Measurements from ENCODE around the gene DCDC1.

DCDC1 gene

DNA sequence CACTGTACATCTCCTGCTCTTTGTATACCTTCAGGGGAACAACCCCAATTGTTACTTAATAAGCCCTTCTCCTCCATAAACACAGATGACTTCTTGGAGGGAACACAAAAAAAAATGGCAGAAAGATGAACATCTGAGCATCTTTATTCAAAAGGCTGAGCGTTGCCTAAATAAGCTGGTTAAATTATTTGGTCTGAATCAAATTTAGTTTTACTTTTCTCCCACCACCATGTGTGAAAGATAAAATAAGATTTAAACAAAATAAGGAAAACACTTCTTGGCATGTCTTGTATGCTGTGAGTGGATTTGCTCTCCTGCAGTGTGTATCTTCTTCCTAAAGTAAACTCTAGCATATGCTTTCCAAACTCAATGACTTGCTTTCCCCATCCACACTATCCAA is 137.9 kb downstream of the DCDC1 start:
- peaks cover 5% of the 10 kb centered on the region for H3K27me3 Mint-ChIP-seq
- no peak overlapping the region for H3K4me3 Mint-ChIP-seq
- no peaks in the 10 kb centered on the region for H3K4me1 Mint-ChIP-seq (ENCODE audit: low read depth)
- peaks cover 5% of the 10 kb centered on the region for H3K9me3 Mint-ChIP-seq
- H3K36me3 Mint-ChIP-seq (ENCODE audit: low read depth), result no peaks in the 10 kb centered on the region
- H3K27ac Mint-ChIP-seq, result no peak overlapping the region

DNA sequence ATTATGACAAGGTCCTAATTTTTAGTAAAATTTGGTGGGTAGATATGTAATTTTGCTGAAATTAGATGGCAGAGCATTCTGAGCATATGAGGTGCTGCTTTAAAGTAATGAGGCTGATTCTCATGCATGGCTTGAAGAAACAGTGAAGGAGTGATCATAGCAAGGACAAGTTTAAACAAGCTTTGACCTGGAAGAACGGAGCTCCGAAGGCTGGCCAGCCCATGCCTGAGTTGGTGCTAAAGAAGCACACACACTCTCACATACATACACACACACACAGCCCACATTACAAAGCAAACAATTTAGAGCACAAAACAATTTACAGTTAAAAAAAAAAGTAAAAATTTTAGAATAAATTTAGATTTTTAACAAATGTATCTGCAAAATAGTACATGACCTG is 150.7 kb downstream of the DCDC1 start:
- no peaks in the 10 kb centered on the region for H3K36me3 Mint-ChIP-seq (ENCODE audit: low read depth)
- no peaks in the 10 kb centered on the region for H3K9me3 Mint-ChIP-seq
- peaks cover 13% of the 10 kb centered on the region for H3K27me3 Mint-ChIP-seq
- no peak overlapping the region for H3K4me3 Mint-ChIP-seq
- H3K27ac Mint-ChIP-seq, result no peak overlapping the region
- no peaks in the 10 kb centered on the region for H3K4me1 Mint-ChIP-seq (ENCODE audit: low read depth)

DNA sequence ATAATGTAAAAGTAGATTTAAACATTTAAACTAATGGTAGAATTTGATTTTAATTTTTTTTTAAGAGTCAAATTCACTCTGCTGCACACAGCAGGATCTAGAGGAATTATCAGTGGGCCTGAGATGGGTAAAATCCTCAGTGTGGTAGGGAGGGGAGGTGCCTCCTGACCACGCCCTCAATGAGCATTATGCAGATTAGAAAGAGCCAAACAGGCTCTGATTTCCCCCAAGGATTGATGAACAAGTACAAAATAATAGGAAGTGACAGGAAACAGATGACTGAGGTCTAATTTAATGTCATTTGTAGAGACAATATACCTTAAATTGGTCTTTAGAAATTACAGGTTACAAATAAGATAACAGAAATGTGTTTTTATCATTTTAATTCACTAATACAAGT is 155.2 kb downstream of the DCDC1 start:
- Mint-ChIP-seq H3K27me3 (peaks cover 4% of the 10 kb centered on the region), H3K9me3 (no peaks in the 10 kb centered on the region), H3K4me3 (no peak overlapping the region), H3K4me1 (ENCODE audit: low read depth) (no peaks in the 10 kb centered on the region), H3K27ac (no peak overlapping the region), H3K36me3 (ENCODE audit: low read depth) (no peaks in the 10 kb centered on the region)

DNA sequence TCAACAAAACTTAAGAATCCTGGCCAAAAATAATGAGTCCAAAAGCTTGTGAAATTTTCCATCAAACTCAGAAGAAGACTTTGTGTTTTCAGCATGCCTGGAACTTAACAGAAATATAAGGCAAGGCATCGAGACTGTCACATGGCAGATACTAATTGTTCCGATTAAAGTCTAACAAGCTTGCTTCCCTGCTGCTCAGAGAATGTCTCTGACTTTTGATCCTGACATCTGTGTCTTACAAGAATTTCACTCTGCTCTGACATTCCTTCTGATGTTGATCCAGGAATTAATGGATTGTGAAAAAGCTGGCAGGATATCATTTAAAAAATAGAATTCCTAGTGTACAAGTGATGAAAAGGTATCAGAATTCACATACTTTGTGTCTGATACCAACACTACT is 170.2 kb downstream of the DCDC1 start:
- H3K9me3 Mint-ChIP-seq, result peaks cover 4% of the 10 kb centered on the region
- H3K4me1 Mint-ChIP-seq (ENCODE audit: low read depth), result no peaks in the 10 kb centered on the region
- H3K4me3 Mint-ChIP-seq, result no peak overlapping the region
- peaks cover 10% of the 10 kb centered on the region for H3K27me3 Mint-ChIP-seq
- H3K27ac Mint-ChIP-seq, result no peak overlapping the region
- H3K36me3 Mint-ChIP-seq (ENCODE audit: low read depth), result no peaks in the 10 kb centered on the region

DNA sequence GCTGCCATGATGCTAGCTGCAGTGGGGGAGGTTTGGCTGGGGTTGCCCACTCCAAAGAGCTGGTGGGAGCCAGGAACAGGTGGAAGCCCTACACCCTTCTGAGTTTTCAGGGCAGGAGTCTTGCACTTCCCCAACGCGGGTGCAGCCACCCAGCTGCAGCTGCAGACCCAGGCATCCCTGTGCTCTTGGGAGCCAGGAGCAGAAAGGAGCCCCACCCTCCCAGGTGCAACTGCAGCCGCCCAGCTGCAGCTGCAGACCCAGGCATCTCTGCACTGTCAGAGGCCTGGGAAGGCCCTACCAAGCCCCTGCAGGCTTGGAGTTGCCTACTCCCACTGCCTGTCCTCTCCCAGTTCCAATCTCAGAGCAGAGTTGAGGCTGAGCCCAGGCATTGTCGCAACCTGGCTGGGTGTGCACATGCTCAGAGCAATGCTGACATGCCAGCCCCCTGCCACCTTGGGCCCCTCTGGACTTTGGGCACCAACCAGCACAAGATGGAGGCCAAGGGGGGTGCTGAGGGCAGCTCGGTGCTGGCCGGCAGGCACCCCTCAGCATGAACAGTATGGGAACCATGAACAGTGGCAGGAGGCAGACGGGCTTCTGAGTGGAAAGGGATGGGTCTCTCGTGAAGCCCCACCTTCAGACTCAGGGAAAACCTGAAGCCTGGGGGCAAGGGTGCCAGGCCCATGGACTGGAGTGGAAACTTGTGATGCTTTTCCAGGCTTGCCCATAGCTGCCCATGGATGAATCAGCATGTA is 195.4 kb downstream of the DCDC1 start:
- no peaks in the 10 kb centered on the region for H3K27me3 Mint-ChIP-seq
- H3K36me3 Mint-ChIP-seq (ENCODE audit: low read depth), result no peaks in the 10 kb centered on the region
- H3K4me1 Mint-ChIP-seq (ENCODE audit: low read depth), result no peaks in the 10 kb centered on the region
- peaks cover 12% of the 10 kb centered on the region for H3K9me3 Mint-ChIP-seq
- H3K4me3 Mint-ChIP-seq, result no peak overlapping the region
- no peak overlapping the region for H3K27ac Mint-ChIP-seq

DNA sequence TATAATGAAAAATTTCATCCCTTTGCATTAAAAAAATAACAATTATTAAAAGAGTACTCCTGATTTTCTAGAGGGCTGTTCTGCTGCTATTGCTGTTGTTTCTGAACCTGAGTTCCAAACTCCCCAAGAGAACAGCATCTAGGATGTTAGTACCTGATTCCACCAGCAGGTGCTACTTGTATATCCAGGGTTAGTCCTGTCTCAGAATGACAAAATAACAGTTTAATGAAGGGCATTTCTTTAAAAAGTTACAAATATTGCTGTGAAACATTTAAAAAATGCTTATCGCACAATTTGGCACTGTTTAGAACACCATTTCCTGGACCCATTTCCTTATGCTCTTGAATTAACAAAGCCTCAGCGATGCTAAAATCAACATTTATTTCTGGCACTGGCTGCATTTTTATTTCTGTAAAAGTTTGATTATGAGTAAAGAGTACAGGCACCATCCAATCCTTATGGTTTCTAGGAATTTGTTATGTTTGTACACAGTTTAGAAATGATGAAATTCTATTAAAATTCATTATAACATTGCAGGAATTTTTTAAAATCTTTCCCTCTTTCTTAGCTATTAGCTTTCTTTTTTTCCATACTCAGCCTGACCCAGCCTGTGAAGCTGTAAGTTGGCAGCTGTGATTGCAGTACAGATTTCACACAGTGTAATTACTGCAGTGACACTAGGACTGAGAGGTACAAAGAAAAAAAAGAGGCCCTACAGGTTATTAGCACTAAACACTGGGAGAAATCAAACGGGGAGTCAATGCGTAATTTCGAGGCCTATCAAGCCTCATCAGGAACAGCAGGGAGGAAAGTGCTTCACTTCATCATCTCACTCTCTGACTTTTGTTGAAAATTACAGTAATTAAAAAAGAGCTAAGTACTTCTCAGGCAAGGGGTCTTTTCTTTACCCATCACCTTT is 208.8 kb downstream of the DCDC1 start:
- Mint-ChIP-seq H3K4me1 (ENCODE audit: low read depth) (no peaks in the 10 kb centered on the region), H3K27me3 (no peaks in the 10 kb centered on the region), H3K36me3 (ENCODE audit: low read depth) (no peaks in the 10 kb centered on the region), H3K27ac (no peak overlapping the region), H3K4me3 (no peak overlapping the region), H3K9me3 (no peaks in the 10 kb centered on the region)

DNA sequence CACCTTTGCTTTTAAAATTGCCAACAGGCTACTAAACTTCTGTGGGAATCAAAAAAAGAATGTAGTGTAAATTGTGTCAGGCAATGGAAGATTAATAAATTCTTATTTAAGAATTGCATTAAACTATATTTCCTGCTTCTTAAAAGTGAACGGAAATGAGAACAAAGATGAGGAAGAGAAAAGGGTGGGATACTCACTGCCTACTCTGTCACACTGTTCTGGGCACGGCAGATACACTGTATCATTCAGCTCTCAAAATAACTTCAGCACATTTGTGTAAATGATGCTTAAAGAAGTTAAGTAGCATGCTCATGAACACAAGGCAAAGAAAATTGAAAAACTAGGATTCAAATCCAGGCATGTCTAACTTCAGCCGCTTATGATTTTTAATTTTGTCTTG is 218.7 kb downstream of the DCDC1 start:
- no peaks in the 10 kb centered on the region for H3K27me3 Mint-ChIP-seq
- no peaks in the 10 kb centered on the region for H3K36me3 Mint-ChIP-seq (ENCODE audit: low read depth)
- peaks cover 5% of the 10 kb centered on the region for H3K9me3 Mint-ChIP-seq
- H3K27ac Mint-ChIP-seq, result no peak overlapping the region
- H3K4me1 Mint-ChIP-seq (ENCODE audit: low read depth), result no peaks in the 10 kb centered on the region
- no peak overlapping the region for H3K4me3 Mint-ChIP-seq

DNA sequence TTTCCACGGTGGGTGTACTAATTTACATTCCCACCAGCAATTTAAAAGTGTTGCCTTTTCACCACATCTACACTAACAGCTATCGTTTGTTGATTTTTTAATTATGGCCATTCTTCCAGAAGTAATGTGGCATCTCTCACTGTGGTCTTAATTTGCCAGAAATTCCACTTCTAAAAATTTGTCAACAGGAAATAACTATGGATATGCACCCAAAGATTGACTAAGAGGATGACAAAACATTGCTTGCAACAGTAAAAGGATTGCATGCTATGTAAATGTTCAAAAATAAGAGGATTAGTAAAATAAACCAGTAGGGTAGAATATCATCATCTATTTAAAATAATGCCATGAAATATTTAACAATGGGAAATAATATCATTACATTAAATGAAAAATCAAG is 219.5 kb downstream of the DCDC1 start:
- H3K27ac Mint-ChIP-seq, result no peak overlapping the region
- H3K4me3 Mint-ChIP-seq, result no peak overlapping the region
- H3K9me3 Mint-ChIP-seq, result peaks cover 5% of the 10 kb centered on the region
- H3K27me3 Mint-ChIP-seq, result no peaks in the 10 kb centered on the region
- no peaks in the 10 kb centered on the region for H3K36me3 Mint-ChIP-seq (ENCODE audit: low read depth)
- H3K4me1 Mint-ChIP-seq (ENCODE audit: low read depth), result no peaks in the 10 kb centered on the region

DNA sequence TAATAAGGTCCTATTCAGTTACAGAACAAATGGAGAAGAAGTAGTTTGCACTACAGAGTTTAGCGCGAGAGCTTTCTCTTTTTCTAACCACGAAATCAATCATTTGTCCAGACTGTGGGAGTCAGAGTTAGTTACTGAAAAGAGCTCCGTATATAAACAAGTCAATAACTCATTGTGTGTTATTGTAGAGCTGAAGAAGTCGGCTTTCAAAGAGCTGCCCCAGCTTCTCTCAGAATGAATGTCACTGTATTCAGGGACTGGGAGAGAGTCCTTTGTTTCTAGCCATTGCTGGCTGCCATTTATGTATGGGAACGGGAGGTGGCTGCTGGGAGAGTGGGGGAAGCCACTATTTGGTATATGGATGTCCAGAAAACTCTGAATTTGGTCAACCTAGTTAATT is 227.8 kb downstream of the DCDC1 start:
- Mint-ChIP-seq H3K4me1 (ENCODE audit: low read depth) (no peaks in the 10 kb centered on the region), H3K9me3 (no peaks in the 10 kb centered on the region), H3K27ac (no peak overlapping the region), H3K4me3 (no peak overlapping the region), H3K27me3 (peaks cover 7% of the 10 kb centered on the region), H3K36me3 (ENCODE audit: low read depth) (no peaks in the 10 kb centered on the region)

DNA sequence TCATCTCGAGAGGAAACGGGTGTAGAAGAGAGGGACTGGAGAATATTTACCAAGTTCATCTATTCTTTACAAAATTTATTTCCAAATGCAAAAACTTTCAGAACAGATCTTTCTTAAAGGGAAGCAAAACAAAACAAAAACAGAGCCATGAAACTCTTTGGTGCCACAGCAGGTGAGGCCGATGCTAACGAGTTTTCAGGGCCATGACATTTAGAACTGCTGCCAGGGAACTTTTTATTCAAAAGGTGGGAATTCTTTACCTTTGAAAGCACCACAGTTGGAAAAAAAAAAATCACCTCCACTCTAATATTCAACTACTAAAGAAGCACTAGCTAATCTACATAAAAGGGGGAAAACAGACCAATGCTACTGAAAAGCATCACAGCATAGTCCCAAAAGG is 230.1 kb downstream of the DCDC1 start:
- no peaks in the 10 kb centered on the region for H3K4me1 Mint-ChIP-seq (ENCODE audit: low read depth)
- H3K4me3 Mint-ChIP-seq, result no peak overlapping the region
- peaks cover 5% of the 10 kb centered on the region for H3K27me3 Mint-ChIP-seq
- H3K27ac Mint-ChIP-seq, result no peak overlapping the region
- H3K9me3 Mint-ChIP-seq, result no peaks in the 10 kb centered on the region
- H3K36me3 Mint-ChIP-seq (ENCODE audit: low read depth), result no peaks in the 10 kb centered on the region

DNA sequence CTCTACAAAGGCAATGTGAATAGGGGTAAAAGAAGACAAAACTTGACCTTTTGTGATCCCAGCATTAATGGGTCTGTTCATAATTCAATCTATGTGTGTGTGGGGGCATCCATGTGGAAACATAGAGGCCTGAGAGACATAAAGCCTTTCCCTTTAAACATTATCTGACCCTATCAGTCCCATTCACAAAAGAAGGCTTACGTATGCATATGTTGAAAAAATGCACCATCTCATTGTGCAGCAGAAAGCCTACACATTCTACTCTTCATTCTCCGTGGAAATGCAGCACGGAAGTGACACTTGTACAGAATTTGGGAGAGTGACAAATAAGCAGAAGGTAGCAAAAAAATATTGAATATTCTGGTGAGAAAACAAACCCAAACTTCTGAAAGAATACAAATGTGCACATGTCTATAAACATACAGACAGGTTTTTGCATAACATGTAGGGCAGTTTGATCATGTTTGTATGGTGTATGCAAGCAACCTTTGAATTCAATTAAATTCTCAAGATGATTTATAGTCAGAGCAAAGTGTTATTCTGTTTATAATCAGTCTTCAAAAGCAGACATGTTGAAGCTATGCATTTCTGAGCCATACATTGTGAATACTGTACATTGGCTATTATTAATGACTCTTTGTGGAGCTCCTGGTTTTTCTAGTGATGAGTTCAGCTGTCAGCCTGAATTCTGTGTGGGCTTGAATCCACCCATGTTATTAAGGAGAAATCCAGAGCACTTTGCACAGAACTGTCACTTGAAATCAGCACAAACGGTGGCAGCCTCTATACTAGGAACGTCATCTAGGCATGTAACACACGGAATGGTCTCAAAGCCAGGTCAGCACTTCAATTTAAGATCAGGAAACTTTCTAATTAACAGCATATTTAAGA is 236.8 kb downstream of the DCDC1 start:
- Mint-ChIP-seq H3K4me3 (no peak overlapping the region), H3K27ac (no peak overlapping the region), H3K36me3 (ENCODE audit: low read depth) (no peaks in the 10 kb centered on the region), H3K9me3 (no peaks in the 10 kb centered on the region), H3K27me3 (peaks cover 3% of the 10 kb centered on the region), H3K4me1 (ENCODE audit: low read depth) (no peaks in the 10 kb centered on the region)

DNA sequence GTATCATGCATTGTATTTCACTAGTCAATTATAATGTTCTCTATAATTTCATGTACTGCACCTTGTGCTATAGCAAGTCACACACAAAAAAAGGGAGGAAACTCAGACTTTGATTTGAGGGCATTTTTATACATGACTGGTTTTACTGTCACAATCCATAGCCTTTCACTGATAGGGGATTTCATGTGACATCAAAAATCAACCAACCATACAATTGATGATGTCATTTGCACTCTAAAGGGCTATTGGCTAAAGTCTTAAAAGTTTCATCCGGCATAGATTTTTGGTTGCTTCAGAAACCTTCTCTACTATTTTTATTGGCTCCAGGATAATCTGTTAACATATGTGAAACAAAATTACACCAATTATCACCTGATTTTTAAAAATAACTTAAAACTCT is 237.8 kb downstream of the DCDC1 start:
- H3K36me3 Mint-ChIP-seq (ENCODE audit: low read depth), result no peaks in the 10 kb centered on the region

DNA sequence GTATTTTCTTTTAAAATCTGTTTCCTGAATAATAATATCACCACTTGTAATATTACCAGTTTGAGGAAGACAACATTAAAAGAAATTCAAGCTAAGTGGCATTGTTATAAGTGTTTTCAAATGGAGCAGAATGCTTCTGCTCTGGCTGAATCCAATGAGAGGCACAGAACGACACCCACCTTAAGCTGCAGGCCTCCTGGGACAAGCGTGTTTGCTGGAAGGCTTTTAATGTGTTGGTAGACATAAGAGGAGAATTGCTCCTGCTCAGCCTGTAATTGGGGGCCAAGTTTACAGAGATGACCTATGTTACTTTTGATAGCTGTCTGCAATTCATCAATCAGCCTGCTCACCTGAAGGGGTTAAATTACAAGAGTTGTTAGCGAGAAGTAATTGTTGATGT is 242.2 kb downstream of the DCDC1 start:
- Mint-ChIP-seq H3K27me3 (peaks cover 3% of the 10 kb centered on the region), H3K36me3 (ENCODE audit: low read depth) (no peaks in the 10 kb centered on the region), H3K4me3 (no peak overlapping the region), H3K9me3 (no peaks in the 10 kb centered on the region), H3K27ac (no peak overlapping the region), H3K4me1 (ENCODE audit: low read depth) (no peaks in the 10 kb centered on the region)

More for the DNA sequence above, 237.8 kb downstream of the DCDC1 start:
- Mint-ChIP-seq H3K27ac (no peak overlapping the region), H3K9me3 (no peaks in the 10 kb centered on the region), H3K4me3 (no peak overlapping the region), H3K27me3 (peaks cover 3% of the 10 kb centered on the region), H3K4me1 (ENCODE audit: low read depth) (no peaks in the 10 kb centered on the region)

DNA sequence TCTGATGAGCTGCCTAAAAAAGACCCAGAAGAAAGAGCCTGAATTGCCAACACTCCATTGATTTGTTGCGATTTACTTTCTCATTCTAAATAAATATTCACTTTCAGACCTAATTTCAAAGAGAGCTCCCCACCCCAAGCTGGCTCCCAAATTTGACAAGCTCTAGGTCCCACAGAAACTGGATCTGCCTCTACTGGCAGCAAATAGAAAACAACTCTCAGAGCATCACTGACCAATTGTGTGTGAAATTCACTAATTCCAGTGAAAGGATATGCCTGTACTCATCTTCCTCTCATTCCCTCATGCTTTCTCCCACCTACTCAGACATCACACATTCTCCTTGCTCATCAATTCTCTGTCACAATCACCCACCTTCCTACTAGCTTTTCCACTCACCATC is 249.1 kb downstream of the DCDC1 start:
- no peaks in the 10 kb centered on the region for H3K36me3 Mint-ChIP-seq (ENCODE audit: low read depth)
- no peaks in the 10 kb centered on the region for H3K27me3 Mint-ChIP-seq
- no peak overlapping the region for H3K4me3 Mint-ChIP-seq
- H3K27ac Mint-ChIP-seq, result no peak overlapping the region
- no peaks in the 10 kb centered on the region for H3K9me3 Mint-ChIP-seq
- no peaks in the 10 kb centered on the region for H3K4me1 Mint-ChIP-seq (ENCODE audit: low read depth)

DNA sequence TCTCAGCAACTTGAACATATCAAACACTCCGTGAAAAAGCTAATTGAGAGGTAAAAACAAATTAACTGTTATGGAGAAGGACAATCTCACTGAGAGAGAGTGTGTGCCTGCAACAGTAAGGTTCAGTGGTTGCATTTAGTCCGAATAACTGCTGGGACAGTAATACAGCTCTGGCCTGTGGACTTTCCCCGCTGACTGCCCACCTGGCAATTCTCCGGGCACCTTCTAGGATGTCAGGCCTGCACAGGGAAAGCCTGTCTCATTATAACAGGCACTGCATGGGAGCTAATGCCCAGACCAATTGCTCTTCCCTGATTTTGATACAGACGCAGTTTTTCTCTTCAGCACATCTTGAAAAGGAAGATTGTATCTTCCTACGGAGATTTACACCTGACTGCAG is 251.0 kb downstream of the DCDC1 start:
- Mint-ChIP-seq H3K9me3 (no peaks in the 10 kb centered on the region), H3K4me3 (no peak overlapping the region), H3K36me3 (ENCODE audit: low read depth) (no peaks in the 10 kb centered on the region), H3K4me1 (ENCODE audit: low read depth) (no peaks in the 10 kb centered on the region), H3K27ac (no peak overlapping the region), H3K27me3 (peaks cover 3% of the 10 kb centered on the region)

All from stimulated activated naive CD8-positive, alpha-beta T cell treated with anti-CD3 and anti-CD28 coated beads, Interleukin-15, Interleukin-2, amounts not matched to agents 100 ng/mL and 50 ng/mL, for 24 hours (primary cell).